ENCODE data around the gene USP40. TPM values are rescaled to one million over a fixed set of nuclear protein-coding genes. Genes with fewer than 3 reads are reported as not detected.
A peak's percentile ranks its signal among the peaks of the same experiment; 100 is the strongest.
"Not testable (repeated sequence)": the region's sequence is repeated elsewhere in the genome, so short reads cannot be mapped to it uniquely, and the experiment has no call there.

The USP40 gene
- total RNA-seq (2014; rRNA removed; shearing (Covaris generic)): 21.7 and 23.8 TPM in 2 replicates

GRCh38 chr2:233566141-233566956 is at the start of gene USP40:
TSS of gene USP40 (minus strand) at chr2:233566782. CDS start at chr2:233565554, 1,228 bp downstream.
- DNase-seq (ENCODE audit: low spot score): peak; percentile 87
- in situ Hi-C loops (cut with HindIII; ENCODE audit: low sequenced_read_pairs): no loop called here

- no peak for DNase-seq (ENCODE audit: low spot score)
- in situ Hi-C loops (cut with HindIII; ENCODE audit: low sequenced_read_pairs): no loop called here
Observed at GRCh38 chr2:233611284-233611683, 44.7 kb upstream of the USP40 start.

- in situ Hi-C loops (cut with HindIII; ENCODE audit: low sequenced_read_pairs): no loop called here
- no peak for DNase-seq (ENCODE audit: low spot score)
Observed at GRCh38 chr2:233605680-233606079, 39.1 kb upstream of the USP40 start.

- in situ Hi-C loops (cut with HindIII; ENCODE audit: low sequenced_read_pairs): no loop called here
- no peak for DNase-seq (ENCODE audit: low spot score)
Observed at GRCh38 chr2:233604826-233605225, 38.2 kb upstream of the USP40 start.

GRCh38 chr2:233603520-233603919 is 36.9 kb upstream of the USP40 start:
- no peak for DNase-seq (ENCODE audit: low spot score)
- in situ Hi-C loops (cut with HindIII; ENCODE audit: low sequenced_read_pairs): no loop called here

- in situ Hi-C loops (cut with HindIII; ENCODE audit: low sequenced_read_pairs): no loop called here
- no peak for DNase-seq (ENCODE audit: low spot score)
Observed at GRCh38 chr2:233602076-233602475, 35.5 kb upstream of the USP40 start.

GRCh38 chr2:233600386-233600785 is 33.8 kb upstream of the USP40 start:
- DNase-seq (ENCODE audit: low spot score): no peak
- in situ Hi-C loops (cut with HindIII; ENCODE audit: low sequenced_read_pairs): no loop called here

GRCh38 chr2:233598952-233599351 is 32.4 kb upstream of the USP40 start:
- in situ Hi-C loops (cut with HindIII; ENCODE audit: low sequenced_read_pairs): no loop called here

GRCh38 chr2:233597522-233597921 is 30.9 kb upstream of the USP40 start:
- in situ Hi-C loops (cut with HindIII; ENCODE audit: low sequenced_read_pairs): no loop called here
- no peak for DNase-seq (ENCODE audit: low spot score)

More at GRCh38 chr2:233598952-233599351, 32.4 kb upstream of the USP40 start:
- DNase-seq (ENCODE audit: low spot score): no peak

GRCh38 chr2:233593201-233593600 is 26.6 kb upstream of the USP40 start:
- DNase-seq (ENCODE audit: low spot score): no peak
- in situ Hi-C loops (cut with HindIII; ENCODE audit: low sequenced_read_pairs): no loop called here

- in situ Hi-C loops (cut with HindIII; ENCODE audit: low sequenced_read_pairs): not testable (repeated sequence)
Observed at GRCh38 chr2:233592706-233593105, 26.1 kb upstream of the USP40 start.

GRCh38 chr2:233588400-233588799 is 21.8 kb upstream of the USP40 start:
- in situ Hi-C loops (cut with HindIII; ENCODE audit: low sequenced_read_pairs): no loop called here
- no peak for DNase-seq (ENCODE audit: low spot score)

More at GRCh38 chr2:233592706-233593105, 26.1 kb upstream of the USP40 start:
- DNase-seq (ENCODE audit: low spot score): not testable (repeated sequence)

- in situ Hi-C loops (cut with HindIII; ENCODE audit: low sequenced_read_pairs): no loop called here
- no peak for DNase-seq (ENCODE audit: low spot score)
Observed at GRCh38 chr2:233584210-233584609, 17.6 kb upstream of the USP40 start.

GRCh38 chr2:233583217-233583965 is 16.8 kb upstream of the USP40 start:
- in situ Hi-C loops (cut with HindIII; ENCODE audit: low sequenced_read_pairs); DNase-seq (ENCODE audit: low spot score): not testable (repeated sequence)

GRCh38 chr2:233577341-233577740 is 10.8 kb upstream of the USP40 start:
- DNase-seq (ENCODE audit: low spot score): not testable (repeated sequence)

GRCh38 chr2:233572468-233572867 is 5.9 kb upstream of the USP40 start:
- no peak for DNase-seq (ENCODE audit: low spot score)
- in situ Hi-C loops (cut with HindIII; ENCODE audit: low sequenced_read_pairs): no loop called here

More at GRCh38 chr2:233577341-233577740, 10.8 kb upstream of the USP40 start:
- in situ Hi-C loops (cut with HindIII; ENCODE audit: low sequenced_read_pairs): not testable (repeated sequence)

- in situ Hi-C loops (cut with HindIII; ENCODE audit: low sequenced_read_pairs): no loop called here
- DNase-seq (ENCODE audit: low spot score): no peak
Observed at GRCh38 chr2:233571462-233571861, 4.9 kb upstream of the USP40 start.

- no peak for DNase-seq (ENCODE audit: low spot score)
- in situ Hi-C loops (cut with HindIII; ENCODE audit: low sequenced_read_pairs): no loop called here
Observed at GRCh38 chr2:233571001-233571400, 4.4 kb upstream of the USP40 start.

- DNase-seq (ENCODE audit: low spot score): no peak
Observed at GRCh38 chr2:233565685-233566140, 869 bp downstream of the USP40 start.

More at GRCh38 chr2:233565685-233566140, 869 bp downstream of the USP40 start:
- in situ Hi-C loops (cut with HindIII; ENCODE audit: low sequenced_read_pairs): no loop called here
